Measurements from ENCODE around the gene CAMK1D. TPM values are rescaled to one million over a fixed set of nuclear protein-coding genes. Genes with fewer than 3 reads are reported as not detected.
"Not testable (repeated sequence)": the region's sequence is repeated elsewhere in the genome, so short reads cannot be mapped to it uniquely, and the experiment has no call there.

The CAMK1D gene
- total RNA-seq, 1 donor from 2014 or later, result 1.5 TPM

DNA sequence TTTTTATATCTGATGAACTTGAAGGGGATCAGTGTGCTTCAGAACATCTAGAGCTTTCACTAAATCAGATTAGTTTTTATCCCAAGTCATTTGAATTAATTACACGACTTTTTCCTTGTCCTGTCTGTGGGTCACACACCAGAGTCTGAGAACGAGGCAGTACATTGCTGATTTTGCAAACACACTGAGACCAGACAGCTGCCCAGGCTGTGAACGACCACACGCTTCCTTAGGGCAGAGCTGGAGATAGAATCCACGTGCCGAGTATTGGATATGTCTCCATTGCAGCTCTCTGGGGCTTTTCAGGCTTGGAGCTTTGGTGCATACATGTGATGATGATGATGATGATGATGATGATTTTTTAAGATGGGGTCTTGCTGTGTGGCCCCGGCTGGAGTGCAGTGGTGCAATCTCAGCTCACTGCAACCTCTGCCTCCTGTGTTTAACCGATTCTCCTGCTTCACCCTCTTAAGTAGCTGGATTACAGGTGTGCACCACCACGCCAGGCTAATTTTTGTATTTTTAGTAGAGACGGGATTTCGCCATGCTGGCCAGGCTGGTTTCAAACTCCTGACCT lies 81.1 kb downstream of the CAMK1D start:
- DNase-seq (ENCODE audit: low read depth), result no peak

DNA sequence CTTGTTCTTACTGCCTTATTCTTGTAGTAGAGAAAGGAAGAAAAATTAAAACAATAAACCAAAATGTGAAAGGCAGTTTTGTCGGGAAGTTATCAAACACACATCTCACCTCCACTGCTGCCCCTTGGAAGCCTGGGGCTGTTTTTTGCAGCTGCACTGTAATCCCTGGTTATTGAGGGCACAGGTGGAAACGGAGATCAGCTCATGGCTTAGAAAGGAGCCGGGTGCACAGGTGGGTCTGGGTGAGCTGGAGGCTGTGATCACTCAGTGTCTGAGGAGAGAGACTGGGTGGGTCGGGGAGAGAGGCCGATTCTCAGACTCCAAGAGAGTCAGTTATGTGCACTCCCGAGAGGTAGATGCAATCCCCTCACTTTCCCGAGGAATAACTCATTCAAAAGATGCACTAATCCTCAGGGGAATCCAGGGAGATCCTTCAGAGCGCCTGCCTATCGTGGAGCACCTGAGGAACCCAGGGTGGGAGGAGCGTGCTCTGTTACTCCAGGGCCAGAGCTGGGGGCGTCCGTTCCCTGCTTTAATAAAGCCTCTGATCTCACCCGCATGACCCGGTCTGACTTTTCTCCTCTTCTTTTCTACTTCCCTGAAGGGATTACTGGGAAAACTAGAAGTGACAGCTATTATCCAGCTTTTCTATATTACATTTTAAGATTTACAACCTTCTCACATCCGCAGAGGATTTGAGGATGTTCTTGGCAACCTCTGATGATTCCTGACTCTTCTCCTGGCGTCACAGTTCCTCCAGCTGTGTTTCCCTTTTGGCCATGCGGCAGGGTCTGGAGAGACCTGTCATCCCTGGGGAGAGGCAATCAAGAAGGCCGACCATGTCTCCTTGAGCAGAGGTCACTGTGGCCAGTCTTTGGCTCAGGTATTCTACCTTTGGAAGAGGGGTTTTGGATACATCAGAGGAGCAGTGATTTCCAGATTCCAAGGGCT lies 82.1 kb downstream of the CAMK1D start:
- no peak for DNase-seq (ENCODE audit: low read depth)

DNA sequence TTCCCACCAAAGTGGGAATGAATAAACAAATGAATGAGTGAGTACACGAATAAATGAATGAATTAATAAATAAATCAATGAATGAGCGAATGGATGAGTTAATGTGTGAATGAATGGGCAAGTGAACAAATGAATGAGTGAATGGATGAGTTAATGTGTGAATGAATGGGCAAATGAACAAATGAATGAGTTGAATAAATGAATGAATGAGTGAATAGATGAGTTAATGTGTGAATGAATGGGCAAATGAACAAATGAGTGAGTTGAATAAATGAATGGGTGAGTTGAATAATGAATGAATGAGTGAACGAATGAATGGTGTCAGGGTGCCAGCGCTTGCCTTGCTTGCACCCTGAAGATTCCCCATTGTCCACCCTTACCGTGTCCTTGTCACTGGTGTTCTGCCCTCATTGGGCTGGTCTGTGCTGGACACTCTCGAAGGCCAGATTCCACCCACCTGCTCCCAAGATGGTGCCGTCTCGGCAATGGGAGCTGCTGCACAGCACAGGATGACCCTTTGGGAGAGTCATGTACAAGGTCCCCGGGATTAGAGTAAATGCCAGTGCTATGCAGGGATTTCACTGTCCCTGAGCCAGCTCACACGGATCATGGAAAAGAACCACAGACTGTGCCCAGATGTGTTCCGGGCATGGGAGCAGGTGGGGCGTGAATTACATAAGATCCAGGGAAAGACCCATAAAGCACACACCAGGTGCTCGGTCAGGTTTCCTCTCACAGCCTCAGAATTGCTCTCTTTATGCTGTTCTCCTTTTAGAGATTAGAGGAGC lies 83.2 kb downstream of the CAMK1D start:
- no peak for DNase-seq (ENCODE audit: low read depth)

DNA sequence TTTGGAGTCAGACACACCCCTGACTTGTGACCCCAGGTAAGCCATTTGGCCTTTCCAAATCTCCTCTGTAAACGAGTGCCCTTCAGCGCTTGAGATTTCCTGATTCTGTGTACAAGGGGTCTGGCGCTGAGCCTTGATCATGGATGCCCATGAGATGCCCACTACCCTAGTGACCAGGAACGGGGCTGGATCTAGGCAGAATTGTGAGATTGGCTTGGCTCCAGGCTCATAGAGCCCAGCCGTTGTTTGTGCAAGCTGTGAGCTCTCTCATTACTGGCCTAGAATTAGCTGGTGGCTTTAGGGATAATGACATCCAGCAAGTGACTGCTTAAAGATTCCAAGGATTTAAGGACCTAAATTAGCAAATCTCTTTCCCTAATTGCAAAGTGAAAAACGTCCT lies 84.9 kb downstream of the CAMK1D start:
- no peak for DNase-seq (ENCODE audit: low read depth)

DNA sequence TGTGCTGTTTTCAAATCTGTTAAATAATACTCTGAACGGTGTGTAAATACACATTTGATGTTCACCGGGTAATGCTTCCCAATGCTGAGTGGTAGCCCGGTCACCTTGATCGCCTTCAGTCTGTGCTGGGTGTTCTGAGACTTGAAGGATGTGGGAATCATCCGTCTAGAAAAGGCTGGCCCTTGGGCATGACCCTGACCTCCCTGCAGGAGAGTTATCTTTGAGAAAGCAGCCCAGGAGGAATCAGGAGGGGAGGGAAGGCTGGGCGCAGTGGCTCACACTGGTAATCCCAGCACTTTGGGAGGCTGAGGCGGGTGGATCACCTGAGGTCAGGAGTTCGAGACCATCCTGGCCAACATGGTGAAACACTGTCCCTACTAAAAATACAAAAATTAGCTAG lies 85.3 kb downstream of the CAMK1D start:
- not testable (repeated sequence) for DNase-seq (ENCODE audit: low read depth)

DNA sequence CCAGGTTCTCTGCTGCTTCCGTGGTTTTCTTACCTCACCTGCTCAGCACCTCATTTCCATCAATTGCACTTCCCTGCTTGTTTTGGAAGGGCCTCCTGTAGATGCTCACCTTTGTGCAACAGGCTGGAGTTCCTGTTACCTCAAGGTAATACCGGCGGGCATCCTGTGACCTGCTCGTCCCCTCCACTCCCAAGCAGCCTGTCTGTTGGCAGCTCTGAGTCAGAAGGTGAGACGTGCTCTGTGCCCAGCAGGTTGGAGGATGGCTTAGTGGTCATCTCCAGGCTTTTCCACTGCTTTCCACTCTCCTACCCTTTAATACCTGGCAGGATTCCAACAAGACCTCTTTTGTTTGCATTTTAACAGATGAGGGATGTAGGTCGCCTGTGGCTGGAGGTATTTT lies 86.0 kb downstream of the CAMK1D start:
- no peak for DNase-seq (ENCODE audit: low read depth)

DNA sequence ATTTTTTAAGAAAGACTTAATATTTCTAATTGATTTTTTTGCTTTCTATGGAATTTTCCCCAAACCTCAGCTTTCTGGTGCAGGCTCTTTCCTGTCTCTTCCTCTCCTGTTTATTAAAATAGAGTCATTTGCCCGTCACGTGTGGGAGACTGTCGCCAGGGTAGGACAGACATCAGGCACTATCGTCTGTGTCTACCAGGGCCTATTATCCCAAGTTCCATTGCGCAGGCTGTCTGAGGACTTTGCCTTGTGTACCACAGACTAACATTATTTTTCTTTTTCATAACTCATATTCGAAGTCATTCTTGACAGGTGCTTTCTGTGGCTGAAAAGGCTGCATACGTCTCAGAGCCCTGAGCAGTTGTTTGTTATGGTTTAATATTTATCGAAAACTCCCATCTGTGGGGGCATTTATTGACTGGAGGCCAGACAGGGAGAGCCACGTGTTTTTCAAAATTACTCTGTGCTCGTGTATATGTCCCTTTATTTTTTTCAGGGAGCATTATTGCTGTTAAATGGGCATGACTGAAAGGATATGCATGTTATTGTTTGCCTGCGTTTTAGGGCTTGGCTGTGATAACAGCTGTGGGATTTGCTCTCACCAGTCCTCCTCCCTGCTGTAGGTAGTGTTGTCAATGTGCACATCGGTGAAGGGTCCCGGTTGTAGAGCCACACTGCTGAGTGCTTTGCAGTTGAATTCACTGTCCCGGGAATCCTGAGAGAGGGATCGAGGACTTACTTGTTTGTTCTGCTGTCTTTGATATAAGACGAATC lies 89.8 kb downstream of the CAMK1D start:
- no peak for DNase-seq (ENCODE audit: low read depth)

DNA sequence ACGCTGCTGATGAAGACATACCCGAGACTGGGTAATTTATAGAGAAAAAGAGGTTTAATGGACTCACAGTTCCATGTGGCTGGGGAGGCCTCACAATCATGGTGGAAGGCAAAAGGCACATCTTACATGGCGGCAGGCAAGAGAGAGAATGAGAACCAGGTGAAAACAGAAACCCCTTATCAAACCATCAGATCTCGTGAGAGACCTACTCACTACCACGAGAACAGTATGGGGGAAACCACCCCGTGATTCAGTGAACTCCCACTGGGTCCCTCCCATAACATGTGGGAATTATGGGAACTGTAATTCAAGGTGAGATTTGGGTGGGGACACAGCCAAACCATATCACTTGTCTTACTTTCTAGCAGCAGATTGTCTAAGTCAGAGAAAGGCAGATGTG lies 90.4 kb downstream of the CAMK1D start:
- not testable (repeated sequence) for DNase-seq (ENCODE audit: low read depth)

DNA sequence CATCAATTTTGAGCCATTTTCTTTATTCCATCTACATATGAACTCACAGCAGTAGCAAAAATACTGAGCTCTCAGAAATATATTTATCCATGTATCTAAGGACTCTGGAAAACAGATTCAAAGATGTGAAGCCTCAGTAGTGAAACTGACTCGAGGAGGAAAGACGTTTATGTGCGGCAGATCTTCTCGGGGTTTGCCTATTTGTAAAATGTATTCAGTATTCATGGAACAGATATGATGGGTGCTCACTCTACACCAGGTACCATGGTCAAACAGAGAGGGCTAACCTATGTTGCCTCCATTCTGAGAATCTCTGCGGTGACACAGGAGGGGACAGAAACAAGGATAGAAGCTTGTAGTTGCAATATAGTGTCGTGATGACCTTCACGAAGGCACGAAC lies 93.7 kb downstream of the CAMK1D start:
- DNase-seq (ENCODE audit: low read depth), result no peak

DNA sequence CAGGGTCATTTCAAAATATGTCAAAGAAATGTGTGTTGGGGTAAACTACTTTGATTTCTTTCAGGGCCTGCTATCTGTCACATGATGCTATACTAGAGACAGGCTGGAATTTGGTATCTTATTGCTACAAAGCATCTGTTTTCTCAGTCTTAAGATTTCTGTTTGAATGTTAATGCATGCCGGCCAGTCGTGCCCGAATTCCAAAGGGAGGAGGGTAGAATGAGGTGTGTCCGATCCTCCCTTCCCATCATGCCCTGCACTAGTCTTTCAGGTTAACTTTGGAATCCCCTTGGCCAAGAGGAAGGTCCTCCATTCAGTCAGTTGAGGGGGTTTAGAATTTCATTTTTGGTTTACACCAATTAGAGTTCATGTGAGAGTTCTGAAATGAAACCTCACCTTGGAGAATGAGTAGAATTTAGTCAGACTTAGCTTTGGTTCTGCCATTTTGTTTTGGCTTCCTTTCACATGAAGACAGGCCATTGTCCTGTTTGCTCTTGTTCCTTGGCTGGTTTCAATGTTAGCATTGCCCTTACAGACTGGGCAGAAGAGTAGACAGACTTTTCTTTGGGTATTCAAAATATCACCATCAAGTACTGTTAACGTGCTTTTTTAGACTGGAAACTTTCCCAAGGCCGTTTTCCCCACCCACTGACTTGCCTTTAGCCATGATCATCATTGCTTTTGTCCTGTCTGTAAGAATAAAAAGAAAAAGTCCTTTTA lies 95.8 kb downstream of the CAMK1D start:
- no peak for DNase-seq (ENCODE audit: low read depth)

DNA sequence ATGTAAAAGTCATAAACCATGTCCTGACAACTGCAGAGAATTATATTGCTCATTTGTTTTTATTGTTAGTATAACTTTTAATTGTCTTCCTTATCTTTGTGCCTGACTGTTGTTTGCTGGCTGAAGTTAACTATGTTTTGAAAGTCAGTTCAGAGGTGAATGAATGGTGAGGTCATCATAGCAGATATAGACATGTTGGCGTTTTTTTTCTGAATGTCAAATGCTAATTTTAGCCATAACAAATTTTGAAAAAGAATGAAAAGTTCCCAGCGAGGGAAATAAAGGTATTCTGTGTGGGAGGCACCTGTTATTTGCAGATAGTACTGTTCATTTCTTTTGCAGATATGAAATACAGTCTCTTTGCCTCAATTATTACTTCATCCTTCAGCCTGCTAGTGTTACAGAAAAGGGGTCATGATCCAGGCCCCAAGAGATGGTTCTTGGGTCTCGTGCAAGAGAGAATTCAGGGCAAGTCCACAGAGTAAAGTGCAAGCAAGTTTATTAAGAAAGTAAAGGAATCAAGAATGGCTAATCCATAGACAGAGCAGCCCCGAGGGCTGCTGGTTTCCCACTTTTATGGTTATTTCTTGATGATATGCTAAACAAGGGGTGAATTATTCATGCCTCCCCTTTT lies 96.5 kb downstream of the CAMK1D start:
- DNase-seq (ENCODE audit: low read depth), result no peak

DNA sequence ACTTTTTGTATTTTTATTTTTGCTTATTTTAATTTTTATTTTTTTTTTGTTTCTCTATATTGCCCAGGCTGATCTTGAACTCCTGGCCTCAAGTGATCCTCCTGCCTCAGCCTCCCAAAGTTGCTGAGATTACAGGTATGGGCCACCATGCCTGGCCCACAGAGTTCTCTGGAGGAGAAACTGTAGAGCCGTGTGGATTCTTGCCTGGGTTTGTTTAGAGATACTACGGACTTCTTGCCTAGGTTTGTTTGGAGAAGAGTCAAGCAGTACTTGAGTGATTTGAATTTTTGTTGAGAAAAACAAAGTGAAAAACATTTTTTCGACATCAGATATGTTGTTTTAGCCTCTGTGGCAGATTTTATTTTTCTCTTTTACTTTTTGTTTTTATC lies 99.0 kb downstream of the CAMK1D start:
- DNase-seq (ENCODE audit: low read depth), result no peak

DNA sequence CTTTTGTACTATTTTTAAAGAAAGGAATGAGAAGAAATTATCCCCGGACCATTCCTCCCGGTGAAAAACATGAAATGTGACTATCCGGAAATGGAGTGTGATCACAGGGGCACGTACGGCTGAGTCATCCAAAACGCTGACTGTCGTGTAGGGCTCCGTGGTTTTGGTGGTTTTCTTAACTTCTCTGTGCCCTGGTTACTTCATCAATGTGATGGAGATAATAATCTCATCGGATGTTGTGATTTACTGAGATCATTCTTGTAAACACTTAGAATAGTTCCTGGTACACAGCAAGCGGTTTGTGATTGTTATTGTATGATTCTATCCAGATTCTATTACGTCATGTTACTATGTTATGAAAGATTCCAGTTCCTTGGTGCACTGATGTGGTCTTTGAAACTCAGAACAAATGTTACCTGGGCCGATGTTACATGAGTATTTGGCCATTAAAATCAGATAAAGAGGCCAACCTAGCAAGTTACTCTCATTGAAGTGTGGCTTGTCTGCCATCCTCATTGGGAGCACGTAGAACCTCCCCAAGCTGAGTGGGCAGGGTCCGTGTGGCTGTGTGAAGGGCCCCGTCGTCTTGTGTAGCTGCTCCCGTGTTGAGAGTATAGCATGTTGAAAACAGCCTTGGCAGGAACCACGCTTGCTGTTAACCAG lies 99.5 kb downstream of the CAMK1D start:
- peak; percentile 17 for DNase-seq (ENCODE audit: low read depth)

DNA sequence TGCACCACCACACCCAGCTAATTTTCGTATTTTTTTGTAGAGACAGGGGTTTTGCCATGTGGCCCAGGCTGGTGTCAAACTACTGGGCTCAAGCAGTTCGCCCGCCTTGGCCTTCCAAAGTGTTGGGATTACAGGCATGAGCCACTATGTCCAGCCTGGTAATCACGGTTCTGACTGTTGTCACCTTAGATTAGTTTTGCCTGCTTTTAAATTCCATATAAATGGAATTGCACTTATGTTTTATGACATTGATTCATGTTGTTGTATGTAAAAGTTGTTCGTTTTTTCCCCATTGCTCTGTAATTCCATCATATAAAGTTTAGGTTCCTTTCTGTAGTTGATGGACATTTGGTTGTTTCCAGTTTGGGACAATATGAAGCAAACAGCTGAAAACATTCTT lies 106.0 kb downstream of the CAMK1D start:
- no peak for DNase-seq (ENCODE audit: low read depth)

DNA sequence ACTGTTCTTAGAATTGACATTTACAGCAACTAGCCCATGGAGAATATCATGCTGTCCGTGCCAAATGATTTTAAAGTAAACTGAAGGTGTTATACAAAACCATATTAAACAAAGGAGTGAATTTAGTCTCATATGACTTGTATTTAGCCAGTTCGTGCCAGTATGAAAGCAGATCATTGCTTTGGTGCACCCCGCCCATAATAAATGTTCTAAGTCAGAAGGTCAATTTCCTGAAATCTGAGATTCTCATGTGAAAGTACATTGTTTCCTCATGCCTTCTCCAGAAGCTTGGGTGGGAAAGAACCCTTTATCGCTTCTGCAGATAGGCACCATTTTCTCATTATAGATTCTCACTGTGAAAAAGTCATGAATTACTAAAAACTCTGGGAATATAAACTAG lies 106.4 kb downstream of the CAMK1D start:
- DNase-seq (ENCODE audit: low read depth), result peak; percentile 2

DNA sequence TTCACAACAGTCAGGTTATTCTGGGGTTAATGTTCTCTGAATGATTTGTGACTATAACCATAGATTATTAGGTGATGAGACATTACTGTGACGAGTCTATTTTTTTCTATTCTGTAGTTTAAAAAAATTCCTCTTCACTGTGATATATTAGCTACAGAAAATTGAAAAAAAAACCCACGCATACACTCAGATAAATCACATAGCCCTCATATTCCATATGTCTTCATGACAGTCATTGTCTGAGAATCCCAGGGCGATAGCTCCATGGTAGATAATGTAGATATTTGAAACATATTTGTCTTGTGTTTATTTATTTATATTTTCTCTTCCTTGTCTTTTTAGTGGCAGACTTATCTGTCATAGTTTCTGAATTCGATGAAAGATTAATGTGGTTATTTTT lies 110.0 kb downstream of the CAMK1D start:
- DNase-seq (ENCODE audit: low read depth), result no peak

DNA sequence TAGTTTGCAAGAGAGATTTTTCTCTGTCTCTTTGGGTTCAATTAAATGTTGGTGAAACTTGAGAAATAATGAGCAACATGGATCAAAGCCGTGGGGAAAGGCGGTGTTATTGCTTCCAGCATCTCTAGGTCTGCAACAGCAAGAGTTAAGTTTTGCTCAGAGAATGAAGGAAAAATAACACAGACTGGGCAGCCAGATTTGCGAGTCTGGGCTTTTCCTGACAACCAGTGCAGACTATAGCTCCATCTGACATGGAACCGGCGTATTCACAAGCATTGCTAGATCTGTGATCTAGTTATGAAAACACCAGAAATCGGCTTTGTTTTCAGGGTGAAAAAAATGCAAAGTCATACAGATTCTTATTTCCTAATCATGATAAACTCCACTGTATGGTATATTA lies 110.4 kb downstream of the CAMK1D start:
- DNase-seq (ENCODE audit: low read depth), result no peak

DNA sequence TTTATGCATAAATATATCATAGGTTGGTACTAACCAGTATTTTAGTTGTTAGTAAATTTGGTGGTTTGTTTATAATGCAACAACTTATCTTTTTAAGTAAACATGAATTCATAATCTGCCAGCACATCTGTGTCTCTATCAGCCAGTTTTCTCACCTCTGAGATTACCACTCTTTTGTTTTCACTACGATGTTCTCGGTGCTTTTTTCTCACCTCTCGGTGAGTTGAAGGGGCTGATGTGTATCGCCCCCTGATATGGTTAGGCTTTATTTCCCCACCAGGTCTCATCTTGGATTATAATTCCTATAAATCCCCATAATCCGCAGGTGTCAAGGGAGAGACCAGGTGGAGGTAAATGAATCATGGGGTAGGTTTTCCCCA lies 114.1 kb downstream of the CAMK1D start:
- no peak for DNase-seq (ENCODE audit: low read depth)

DNA sequence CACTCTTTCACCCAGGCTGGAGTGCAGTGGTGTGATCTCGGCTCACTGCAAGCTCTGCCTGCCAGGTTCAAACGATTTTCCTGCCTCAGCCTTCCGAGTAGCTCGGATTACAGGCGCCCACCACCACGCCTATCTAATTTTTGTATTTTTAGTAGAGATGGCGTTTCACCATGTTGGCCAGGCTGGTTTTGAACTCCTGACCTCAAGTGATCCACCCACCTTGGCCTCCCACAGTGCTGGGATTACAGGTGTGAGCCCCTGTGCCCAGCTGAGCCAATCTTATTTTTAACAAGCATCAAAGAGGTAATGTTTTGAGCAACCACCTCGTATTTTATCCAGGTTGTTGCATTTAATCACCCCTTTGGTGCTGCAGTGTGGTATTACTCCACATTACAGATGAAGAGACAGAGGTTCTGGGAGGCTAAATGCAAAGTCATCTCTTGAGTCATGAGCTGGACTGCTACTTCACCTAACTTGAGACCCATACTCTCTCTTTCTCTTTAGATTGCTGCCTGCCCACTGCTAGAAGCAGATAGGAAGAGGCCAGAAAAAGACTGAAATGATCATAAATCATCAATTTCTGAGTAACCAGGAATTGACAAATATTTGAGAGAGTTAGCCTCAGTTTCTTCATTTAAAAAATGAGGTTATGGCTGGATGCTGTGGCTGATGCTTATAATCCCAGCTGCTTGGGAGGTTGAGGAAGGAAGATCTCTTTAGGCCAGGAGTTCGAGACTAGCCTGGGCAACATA lies 116.2 kb downstream of the CAMK1D start:
- no peak for DNase-seq (ENCODE audit: low read depth)
